ENCODE data around the gene ATOH8. TPM values are rescaled to one million over a fixed set of nuclear protein-coding genes. Genes with fewer than 3 reads are reported as not detected.

ATOH8 gene
- total RNA-seq, 2 experiments from 2014 or later = 0.11 to 0.13 TPM

DNA sequence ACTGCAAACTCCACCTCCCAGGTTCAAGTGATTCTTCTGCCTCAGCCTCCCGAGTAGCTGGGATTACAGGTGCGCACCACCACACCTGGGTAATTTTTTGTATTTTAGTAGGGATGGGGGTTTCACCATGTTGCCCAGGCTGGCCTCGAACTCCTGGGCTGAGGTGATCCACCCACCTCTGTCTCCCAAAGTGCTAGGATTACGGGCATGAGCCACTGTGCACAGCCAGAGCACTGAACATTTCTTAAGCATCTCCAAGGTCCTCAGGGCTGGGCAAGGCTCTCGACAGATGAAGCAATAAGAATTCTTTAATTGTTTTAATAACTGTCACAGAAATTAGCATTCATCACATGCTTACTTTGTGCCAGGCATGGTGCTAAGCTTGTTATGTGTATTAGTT lies 4.1 kb downstream of the ATOH8 start:
- H3K4me3 Mint-ChIP-seq = no peak overlapping the region
- CTCF ChIA-PET = interaction anchor here (1.7 kb wide), 1 partner anchor 29 kb away, joined by 4 read pairs; no protein-coding TSS in a partner anchor

DNA sequence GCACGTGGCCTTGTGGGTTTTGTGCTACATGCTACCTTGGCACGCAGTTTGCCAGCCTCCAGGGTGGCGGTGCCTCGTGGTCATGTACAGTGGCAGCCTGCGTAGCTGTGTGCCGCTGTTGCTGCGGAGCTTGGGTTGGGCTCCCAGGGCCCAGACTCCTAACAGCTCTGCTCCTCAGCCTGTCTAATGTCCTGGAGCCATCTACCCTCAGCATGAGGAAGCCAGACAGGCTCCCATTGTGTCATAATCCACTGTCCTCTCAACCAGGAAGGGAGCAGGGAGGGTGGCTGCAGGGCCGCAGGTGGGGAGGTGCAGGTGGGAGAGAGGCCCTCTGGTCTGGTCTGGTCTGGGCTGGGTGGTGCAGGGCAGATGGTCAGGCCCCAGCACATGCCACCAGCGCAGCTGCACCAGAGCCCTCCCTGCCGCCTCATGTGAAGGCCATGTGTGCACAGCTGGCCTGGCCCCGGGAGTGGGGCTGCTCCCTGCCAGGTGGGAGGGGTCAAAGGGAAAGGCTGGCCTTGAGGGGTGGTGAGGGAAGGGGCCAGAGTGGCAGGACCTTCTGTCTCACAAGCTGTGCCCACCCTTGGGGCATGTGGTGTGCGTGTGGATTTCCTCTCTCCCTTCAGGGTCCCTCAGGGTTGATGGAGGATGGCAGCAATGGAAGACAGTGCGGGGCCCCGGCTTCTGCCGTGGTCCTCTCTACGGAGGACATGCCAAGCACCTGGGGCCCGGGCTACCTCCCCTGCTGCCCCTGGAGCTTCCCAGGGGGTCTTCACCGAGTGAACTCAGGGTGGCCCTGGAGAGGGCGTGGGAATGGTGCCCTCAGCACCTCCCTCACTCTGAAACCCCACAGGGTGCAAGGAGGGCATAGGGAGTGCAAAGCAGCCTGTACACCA lies 4.8 kb downstream of the ATOH8 start:
- ChIA-PET CTCF (interaction anchor here (1.7 kb wide), 1 partner anchor 30 kb away, joined by 4 read pairs; no protein-coding TSS in a partner anchor), POLR2A (no interaction called here)
- ATAC-seq (no peak), DNase-seq (no peak)
- H3K4me1 Mint-ChIP-seq (ENCODE audit: low read depth) = peaks cover 15% of the 10 kb centered on the region
- peaks cover 46% of the 10 kb centered on the region for H3K27me3 Mint-ChIP-seq (ENCODE audit: low read depth)
- no peak overlapping the region for H3K27ac Mint-ChIP-seq
- no peaks in the 10 kb centered on the region for H3K36me3 Mint-ChIP-seq (ENCODE audit: low read depth)
- no peaks in the 10 kb centered on the region for H3K9me3 Mint-ChIP-seq (ENCODE audit: insufficient read depth)
- no peak overlapping the region for H3K4me3 Mint-ChIP-seq

More for the DNA sequence above, 4.1 kb downstream of the ATOH8 start:
- Mint-ChIP-seq H3K4me1 (ENCODE audit: low read depth) (peaks cover 15% of the 10 kb centered on the region), H3K27ac (no peak overlapping the region), H3K36me3 (ENCODE audit: low read depth) (no peaks in the 10 kb centered on the region), H3K9me3 (ENCODE audit: insufficient read depth) (no peaks in the 10 kb centered on the region), H3K27me3 (ENCODE audit: low read depth) (peaks cover 45% of the 10 kb centered on the region)
- DNase-seq (no peak), ATAC-seq (no peak)
- POLR2A ChIA-PET = no interaction called here

DNA sequence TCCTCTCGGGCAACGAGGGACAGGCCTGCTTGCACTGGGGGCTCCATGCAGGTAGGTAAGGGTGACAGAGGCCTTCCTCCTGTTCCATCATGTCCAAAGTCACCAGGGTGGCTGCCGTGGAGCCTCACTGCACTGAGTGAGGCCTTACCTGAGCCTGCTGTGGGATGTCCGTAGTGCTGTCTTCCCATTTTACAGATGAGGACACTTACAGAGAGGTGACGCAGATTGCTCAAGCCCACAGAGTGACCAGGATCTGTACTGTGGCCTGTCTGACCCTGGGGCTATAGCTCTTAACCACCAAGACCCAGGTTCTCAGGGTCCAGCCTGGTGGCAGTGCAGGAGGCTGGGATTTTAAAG lies 5.4 kb downstream of the ATOH8 start:
- no peaks in the 10 kb centered on the region for H3K9me3 Mint-ChIP-seq (ENCODE audit: insufficient read depth)
- ChIA-PET CTCF (no interaction called here), POLR2A (no interaction called here)
- no peaks in the 10 kb centered on the region for H3K36me3 Mint-ChIP-seq (ENCODE audit: low read depth)
- peaks cover 13% of the 10 kb centered on the region for H3K4me1 Mint-ChIP-seq (ENCODE audit: low read depth)
- peaks cover 45% of the 10 kb centered on the region for H3K27me3 Mint-ChIP-seq (ENCODE audit: low read depth)
- DNase-seq = no peak
- no peak overlapping the region for H3K27ac Mint-ChIP-seq
- H3K4me3 Mint-ChIP-seq = no peak overlapping the region
- ATAC-seq = no peak

DNA sequence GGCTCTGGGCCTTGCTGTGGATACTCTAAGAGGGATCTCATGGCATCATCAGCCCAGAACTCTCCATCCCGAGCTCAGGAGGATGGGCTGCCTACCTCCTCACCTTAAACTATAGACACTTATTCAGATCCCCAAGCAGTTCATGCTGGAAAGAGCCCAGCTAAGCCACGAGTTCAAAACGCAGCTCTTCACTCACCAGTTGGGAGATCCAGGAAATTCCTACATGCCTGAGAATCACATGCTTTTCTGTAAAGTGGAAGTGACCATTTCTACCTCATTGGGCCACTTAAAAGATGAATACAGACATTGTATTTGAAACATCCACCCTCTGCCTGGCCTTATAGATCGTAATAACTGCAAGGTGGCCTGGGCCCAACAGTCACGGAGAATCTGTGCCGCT lies 6.6 kb downstream of the ATOH8 start:
- H3K9me3 Mint-ChIP-seq (ENCODE audit: insufficient read depth) = no peaks in the 10 kb centered on the region
- H3K4me3 Mint-ChIP-seq = no peak overlapping the region
- H3K27me3 Mint-ChIP-seq (ENCODE audit: low read depth) = peaks cover 45% of the 10 kb centered on the region
- ChIA-PET CTCF (interaction anchor here (1.2 to 5.5 kb wide), 5 partner anchors 9 to 81 kb away, joined by 4 to 33 read pairs (median 6); partner anchors contain the start of gene ATOH8), POLR2A (no interaction called here)
- DNase-seq (no peak), ATAC-seq (no peak)
- no peaks in the 10 kb centered on the region for H3K36me3 Mint-ChIP-seq (ENCODE audit: low read depth)
- peaks cover 4% of the 10 kb centered on the region for H3K4me1 Mint-ChIP-seq (ENCODE audit: low read depth)
- H3K27ac Mint-ChIP-seq = no peak overlapping the region

DNA sequence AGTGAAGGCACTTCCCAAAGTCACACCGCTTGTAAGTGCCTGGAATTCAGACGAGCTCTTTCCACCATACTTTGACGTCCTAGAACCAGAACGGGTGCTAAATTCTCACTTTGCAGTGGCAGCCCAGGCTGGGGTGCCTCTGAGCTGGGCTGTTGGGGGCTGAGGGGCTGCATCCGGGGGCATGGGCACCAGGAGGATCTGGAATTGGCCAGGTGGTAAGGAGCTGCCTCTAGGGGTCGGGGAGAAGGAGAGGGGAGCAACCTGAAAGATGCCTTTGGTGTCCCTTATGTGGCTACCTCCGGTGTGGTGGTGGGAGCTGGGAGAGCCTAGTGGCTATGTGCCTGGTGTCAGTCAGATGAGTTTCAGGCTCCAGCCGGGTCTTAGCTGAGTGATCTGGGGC lies 7.1 kb downstream of the ATOH8 start:
- H3K9me3 Mint-ChIP-seq (ENCODE audit: insufficient read depth) = no peaks in the 10 kb centered on the region
- ChIA-PET POLR2A (no interaction called here), CTCF (interaction anchor here (1.0 to 5.5 kb wide), 6 partner anchors 9 to 82 kb away, joined by 4 to 33 read pairs (median 5); partner anchors contain the start of gene ATOH8)
- ATAC-seq (no peak), DNase-seq (no peak)
- H3K27me3 Mint-ChIP-seq (ENCODE audit: low read depth) = peaks cover 45% of the 10 kb centered on the region
- H3K4me3 Mint-ChIP-seq = no peak overlapping the region
- no peaks in the 10 kb centered on the region for H3K36me3 Mint-ChIP-seq (ENCODE audit: low read depth)
- no peaks in the 10 kb centered on the region for H3K4me1 Mint-ChIP-seq (ENCODE audit: low read depth)
- no peak overlapping the region for H3K27ac Mint-ChIP-seq

DNA sequence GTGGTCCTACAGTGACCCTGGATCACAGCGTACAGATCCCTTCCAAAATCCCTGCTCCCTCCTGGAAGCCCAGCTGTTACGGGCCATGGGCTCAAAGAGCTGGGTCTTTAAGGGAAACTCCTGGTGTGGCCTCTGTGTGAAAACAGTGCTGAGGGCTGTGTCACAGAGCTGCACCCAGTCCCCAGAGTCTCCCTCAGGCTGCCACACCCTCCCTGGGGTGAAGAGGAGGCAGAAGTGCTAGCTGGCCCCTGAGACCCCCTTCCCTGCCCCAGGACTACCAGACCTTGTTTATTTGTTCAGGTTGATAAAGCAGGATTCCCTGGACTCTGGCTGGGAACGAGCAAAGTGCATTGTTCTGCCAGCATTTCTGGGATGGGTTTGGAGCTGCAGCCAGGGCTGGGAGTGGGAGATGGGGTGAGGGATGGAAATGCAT lies 7.7 kb downstream of the ATOH8 start:
- Mint-ChIP-seq H3K27ac (no peak overlapping the region), H3K9me3 (ENCODE audit: insufficient read depth) (no peaks in the 10 kb centered on the region), H3K4me1 (ENCODE audit: low read depth) (no peaks in the 10 kb centered on the region), H3K36me3 (ENCODE audit: low read depth) (no peaks in the 10 kb centered on the region), H3K27me3 (ENCODE audit: low read depth) (peaks cover 43% of the 10 kb centered on the region), H3K4me3 (no peak overlapping the region)
- no peak for DNase-seq
- POLR2A ChIA-PET = no interaction called here
- CTCF ChIA-PET = interaction anchor here (1.0 to 5.5 kb wide), 6 partner anchors 8 to 82 kb away, joined by 4 to 33 read pairs (median 5); partner anchors contain the start of gene ATOH8
- peak; percentile 12 for ATAC-seq

DNA sequence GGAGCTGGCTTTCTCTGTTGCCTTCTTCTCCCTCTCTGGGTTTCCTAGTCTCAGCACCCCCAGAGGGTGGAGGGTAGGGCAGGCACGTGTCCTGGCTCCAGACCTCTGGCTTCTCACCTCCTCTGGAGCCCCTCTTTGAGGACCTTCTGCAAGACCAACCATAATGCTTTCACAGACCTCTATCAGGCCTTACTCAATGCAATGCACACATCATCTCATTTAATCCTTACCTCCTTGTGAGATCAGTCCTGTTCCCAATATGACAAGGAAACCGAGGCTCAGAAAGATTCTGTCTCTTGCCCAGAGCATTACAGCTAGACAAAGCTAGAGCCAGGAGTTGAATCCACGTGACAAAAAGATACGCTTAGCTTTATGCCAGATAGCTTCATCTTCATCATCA lies 8.2 kb downstream of the ATOH8 start:
- DNase-seq (no peak), ATAC-seq (no peak)
- Mint-ChIP-seq H3K27ac (no peak overlapping the region), H3K36me3 (ENCODE audit: low read depth) (no peaks in the 10 kb centered on the region), H3K27me3 (ENCODE audit: low read depth) (peaks cover 42% of the 10 kb centered on the region), H3K4me3 (no peak overlapping the region), H3K9me3 (ENCODE audit: insufficient read depth) (no peaks in the 10 kb centered on the region), H3K4me1 (ENCODE audit: low read depth) (no peaks in the 10 kb centered on the region)
- ChIA-PET CTCF (interaction anchor here (1.4 to 5.5 kb wide), 2 partner anchors 10 to 33 kb away, joined by 8 to 33 read pairs; partner anchors contain the start of gene ATOH8), POLR2A (no interaction called here)

DNA sequence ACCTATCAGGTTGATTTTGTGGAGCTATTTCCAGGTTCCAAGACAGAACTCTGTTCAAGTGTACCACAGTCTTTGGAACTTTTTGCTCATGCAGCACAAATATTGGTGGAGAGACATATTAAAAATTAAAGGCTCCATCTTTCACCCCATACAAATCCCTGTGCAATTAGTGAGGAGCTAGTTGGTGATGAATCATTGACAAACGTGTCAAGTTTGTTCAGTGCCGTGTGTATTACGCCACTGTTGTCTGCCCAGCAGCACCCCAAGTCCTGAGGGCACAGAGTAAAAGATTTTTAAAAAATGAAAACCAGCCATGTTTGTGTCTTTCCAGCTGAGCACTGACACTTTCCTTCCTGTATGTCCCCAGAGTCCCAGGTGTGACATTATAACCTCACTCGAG lies 9.3 kb downstream of the ATOH8 start:
- POLR2A ChIA-PET = no interaction called here
- no peak overlapping the region for H3K4me3 Mint-ChIP-seq
- DNase-seq (no peak), ATAC-seq (no peak)
- no peaks in the 10 kb centered on the region for H3K9me3 Mint-ChIP-seq (ENCODE audit: insufficient read depth)
- CTCF ChIA-PET = interaction anchor here (1.0 to 5.5 kb wide), 2 partner anchors 11 to 50 kb away, joined by 6 to 33 read pairs; partner anchors contain the start of gene ATOH8
- no peak overlapping the region for H3K27ac Mint-ChIP-seq
- H3K27me3 Mint-ChIP-seq (ENCODE audit: low read depth) = peaks cover 41% of the 10 kb centered on the region
- no peaks in the 10 kb centered on the region for H3K4me1 Mint-ChIP-seq (ENCODE audit: low read depth)
- H3K36me3 Mint-ChIP-seq (ENCODE audit: low read depth) = no peaks in the 10 kb centered on the region

DNA sequence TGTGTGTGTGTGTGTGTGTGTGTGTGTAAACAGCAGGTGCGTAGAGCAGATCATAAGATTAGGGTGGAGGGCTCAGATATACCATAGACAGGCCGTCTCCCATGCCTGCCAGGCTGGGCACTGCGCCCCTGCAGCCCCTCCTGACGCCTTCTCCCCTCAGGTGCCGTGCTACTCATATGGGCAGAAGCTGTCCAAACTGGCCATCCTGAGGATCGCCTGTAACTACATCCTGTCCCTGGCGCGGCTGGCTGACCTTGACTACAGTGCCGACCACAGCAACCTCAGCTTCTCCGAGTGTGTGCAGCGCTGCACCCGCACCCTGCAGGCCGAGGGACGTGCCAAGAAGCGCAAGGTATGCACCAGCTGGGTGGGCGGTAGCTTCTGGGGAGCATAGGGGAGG lies 10.0 kb downstream of the ATOH8 start:
- Mint-ChIP-seq H3K4me1 (ENCODE audit: low read depth) (no peaks in the 10 kb centered on the region), H3K27ac (no peak overlapping the region), H3K27me3 (ENCODE audit: low read depth) (peaks cover 41% of the 10 kb centered on the region)

DNA sequence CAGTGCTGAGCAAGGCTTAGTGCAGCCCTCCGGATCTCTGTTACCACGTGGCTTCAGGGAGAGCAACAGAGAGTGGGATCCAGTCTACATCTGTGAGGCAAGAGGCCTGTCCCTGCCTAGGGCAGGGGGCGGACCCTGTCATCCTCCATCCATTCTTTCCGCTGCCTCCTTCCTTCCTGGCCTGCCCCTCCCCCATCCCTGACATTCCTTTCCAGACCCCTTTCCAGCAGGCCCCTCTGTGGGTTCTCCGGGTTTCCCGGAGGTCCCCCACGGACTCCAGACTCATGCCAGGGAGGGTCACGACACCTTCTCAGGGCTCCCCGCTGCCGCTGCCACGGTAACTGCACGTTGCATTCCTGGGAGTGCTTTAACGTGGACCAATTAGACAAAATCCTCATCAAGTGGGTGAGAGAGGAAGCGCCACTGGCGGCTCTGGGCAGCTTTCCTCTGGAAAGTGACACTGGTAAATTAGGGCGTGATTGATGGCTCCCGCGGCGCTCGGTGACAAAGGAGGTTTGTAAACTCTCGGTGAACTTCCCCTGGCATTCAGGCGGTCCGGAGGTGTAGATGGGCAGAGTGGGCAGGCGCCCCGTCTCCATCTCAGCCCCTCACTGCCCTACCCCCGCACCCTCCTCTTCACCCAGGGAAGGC lies 11.4 kb downstream of the ATOH8 start:
- no peak for ATAC-seq
- H3K36me3 Mint-ChIP-seq (ENCODE audit: low read depth) = no peaks in the 10 kb centered on the region
- no peak overlapping the region for H3K4me3 Mint-ChIP-seq
- H3K4me1 Mint-ChIP-seq (ENCODE audit: low read depth) = no peaks in the 10 kb centered on the region
- H3K27me3 Mint-ChIP-seq (ENCODE audit: low read depth) = peaks cover 41% of the 10 kb centered on the region
- H3K27ac Mint-ChIP-seq = no peak overlapping the region
- no peak for DNase-seq
- no peaks in the 10 kb centered on the region for H3K9me3 Mint-ChIP-seq (ENCODE audit: insufficient read depth)
- ChIA-PET CTCF (interaction anchor here (0.7 to 5.5 kb wide), 2 partner anchors 13 to 37 kb away, joined by 3 to 33 read pairs; partner anchors contain the start of gene ATOH8), POLR2A (interaction anchor here (0.7 kb wide), 1 partner anchor 271 kb away, joined by 3 read pairs; no protein-coding TSS in a partner anchor)

More for the DNA sequence above, 10.0 kb downstream of the ATOH8 start:
- DNase-seq (no peak), ATAC-seq (no peak)
- ChIA-PET POLR2A (no interaction called here), CTCF (interaction anchor here (1.0 to 5.5 kb wide), 2 partner anchors 12 to 50 kb away, joined by 6 to 33 read pairs; partner anchors contain the start of gene ATOH8)
- Mint-ChIP-seq H3K4me3 (no peak overlapping the region), H3K9me3 (ENCODE audit: insufficient read depth) (no peaks in the 10 kb centered on the region), H3K36me3 (ENCODE audit: low read depth) (no peaks in the 10 kb centered on the region)

DNA sequence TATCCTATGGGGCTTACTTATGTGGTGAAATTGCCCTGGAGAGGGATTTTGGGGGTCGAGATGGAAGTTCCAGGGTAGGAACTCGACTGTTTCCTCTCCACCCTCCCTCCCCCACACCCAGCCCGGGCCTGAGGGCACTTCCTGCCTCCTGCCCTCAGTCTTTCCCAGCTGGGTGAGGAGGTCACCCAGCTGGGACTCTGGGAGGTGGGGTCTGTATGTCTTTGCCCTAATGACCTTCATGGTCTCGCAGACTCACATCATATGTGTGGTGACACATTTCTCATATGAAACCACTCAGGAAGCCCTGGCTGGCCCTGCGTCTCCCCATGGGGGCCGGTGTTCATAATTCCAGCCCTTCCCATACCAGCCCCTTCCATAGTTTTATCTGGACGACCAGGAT lies 12.4 kb downstream of the ATOH8 start:
- POLR2A ChIA-PET = interaction anchor here (0.6 to 0.7 kb wide), 3 partner anchors 8 to 270 kb away, joined by 3 read pairs; no protein-coding TSS in a partner anchor
- no peak overlapping the region for H3K27ac Mint-ChIP-seq
- H3K4me3 Mint-ChIP-seq = no peak overlapping the region
- H3K4me1 Mint-ChIP-seq (ENCODE audit: low read depth) = no peaks in the 10 kb centered on the region
- H3K9me3 Mint-ChIP-seq (ENCODE audit: insufficient read depth) = no peaks in the 10 kb centered on the region
- peaks cover 43% of the 10 kb centered on the region for H3K27me3 Mint-ChIP-seq (ENCODE audit: low read depth)
- no peak for DNase-seq
- CTCF ChIA-PET = interaction anchor here (1.2 kb wide), 1 partner anchor 48 kb away, joined by 5 read pairs; no protein-coding TSS in a partner anchor
- no peak for ATAC-seq
- H3K36me3 Mint-ChIP-seq (ENCODE audit: low read depth) = no peaks in the 10 kb centered on the region
